ENCODE measurements around the gene KMO. TPM values are rescaled to one million over a fixed set of nuclear protein-coding genes. Genes with fewer than 3 reads are reported as not detected.

Gene KMO
- total and polyA plus RNA-seq, 4 donors, result 10.2 to 37.3 (median 19.6) TPM

GRCh38 chr1:241617426-241617825 lies 85.2 kb downstream of the KMO start:
- Histone ChIP-seq H3K27me3 (ENCODE audit: control insufficient read depth in 4 of 4, insufficient read depth in 4 of 4, low read length in 3 of 4) (no peaks in the 10 kb centered on the region), H3K9me3 (ENCODE audit: control insufficient read depth in 4 of 4, low read length in 3 of 4) (no peaks in the 10 kb centered on the region), H3K27ac (ENCODE audit: low read depth in 1 of 2, low read length in 2 of 2) (no peak overlapping the region), H3K4me1 (ENCODE audit: control insufficient read depth in 4 of 4, insufficient read depth in 4 of 4, low read length in 3 of 4) (peaks cover 4 to 18% (median 7%) of the 10 kb centered on the region in 4 donors), H3K4me3 (ENCODE audit: low read depth in 1 of 3, low read length in 3 of 3) (no peak overlapping the region), H3K9ac (ENCODE audit: low read depth in 1 of 2, low read length in 2 of 2) (no peak overlapping the region), H3K36me3 (ENCODE audit: control insufficient read depth in 4 of 4, insufficient read depth in 3 of 4, low read depth in 1 of 4, low read length in 3 of 4) (no peaks in the 10 kb centered on the region)
- TF ChIP-seq, protein P1, sequence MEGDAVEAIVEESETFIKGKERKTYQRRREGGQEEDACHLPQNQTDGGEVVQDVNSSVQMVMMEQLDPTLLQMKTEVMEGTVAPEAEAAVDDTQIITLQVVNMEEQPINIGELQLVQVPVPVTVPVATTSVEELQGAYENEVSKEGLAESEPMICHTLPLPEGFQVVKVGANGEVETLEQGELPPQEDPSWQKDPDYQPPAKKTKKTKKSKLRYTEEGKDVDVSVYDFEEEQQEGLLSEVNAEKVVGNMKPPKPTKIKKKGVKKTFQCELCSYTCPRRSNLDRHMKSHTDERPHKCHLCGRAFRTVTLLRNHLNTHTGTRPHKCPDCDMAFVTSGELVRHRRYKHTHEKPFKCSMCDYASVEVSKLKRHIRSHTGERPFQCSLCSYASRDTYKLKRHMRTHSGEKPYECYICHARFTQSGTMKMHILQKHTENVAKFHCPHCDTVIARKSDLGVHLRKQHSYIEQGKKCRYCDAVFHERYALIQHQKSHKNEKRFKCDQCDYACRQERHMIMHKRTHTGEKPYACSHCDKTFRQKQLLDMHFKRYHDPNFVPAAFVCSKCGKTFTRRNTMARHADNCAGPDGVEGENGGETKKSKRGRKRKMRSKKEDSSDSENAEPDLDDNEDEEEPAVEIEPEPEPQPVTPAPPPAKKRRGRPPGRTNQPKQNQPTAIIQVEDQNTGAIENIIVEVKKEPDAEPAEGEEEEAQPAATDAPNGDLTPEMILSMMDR (IDR thresholded peaks at IDR 0.05; ENCODE audit: low read depth, low read length, missing input control), result no peak
- TF ChIP-seq HNF4A (conservative IDR thresholded peaks at IDR 0.05) (no peak), ZBTB33 (IDR thresholded peaks at IDR 0.05) (no peak), RAD21 (IDR thresholded peaks at IDR 0.05) (no peak), YY1 (IDR thresholded peaks at IDR 0.05) (no peak), EGR1 (IDR thresholded peaks at IDR 0.05; ENCODE audit: low read depth in 2 of 2) (no peak), RXRA (IDR thresholded peaks at IDR 0.05) (no peak), JUND (IDR thresholded peaks at IDR 0.05) (no peak), GABPA (IDR thresholded peaks at IDR 0.05 in 1 of 2, conservative IDR thresholded peaks at IDR 0.05 in 1 of 2) (no peak), FOXA2 (IDR thresholded peaks at IDR 0.05) (no peak)
- TF ChIP-seq, protein P2, sequence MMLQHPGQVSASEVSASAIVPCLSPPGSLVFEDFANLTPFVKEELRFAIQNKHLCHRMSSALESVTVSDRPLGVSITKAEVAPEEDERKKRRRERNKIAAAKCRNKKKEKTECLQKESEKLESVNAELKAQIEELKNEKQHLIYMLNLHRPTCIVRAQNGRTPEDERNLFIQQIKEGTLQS (IDR thresholded peaks at IDR 0.05), result no peak
- TF ChIP-seq, protein P3, sequence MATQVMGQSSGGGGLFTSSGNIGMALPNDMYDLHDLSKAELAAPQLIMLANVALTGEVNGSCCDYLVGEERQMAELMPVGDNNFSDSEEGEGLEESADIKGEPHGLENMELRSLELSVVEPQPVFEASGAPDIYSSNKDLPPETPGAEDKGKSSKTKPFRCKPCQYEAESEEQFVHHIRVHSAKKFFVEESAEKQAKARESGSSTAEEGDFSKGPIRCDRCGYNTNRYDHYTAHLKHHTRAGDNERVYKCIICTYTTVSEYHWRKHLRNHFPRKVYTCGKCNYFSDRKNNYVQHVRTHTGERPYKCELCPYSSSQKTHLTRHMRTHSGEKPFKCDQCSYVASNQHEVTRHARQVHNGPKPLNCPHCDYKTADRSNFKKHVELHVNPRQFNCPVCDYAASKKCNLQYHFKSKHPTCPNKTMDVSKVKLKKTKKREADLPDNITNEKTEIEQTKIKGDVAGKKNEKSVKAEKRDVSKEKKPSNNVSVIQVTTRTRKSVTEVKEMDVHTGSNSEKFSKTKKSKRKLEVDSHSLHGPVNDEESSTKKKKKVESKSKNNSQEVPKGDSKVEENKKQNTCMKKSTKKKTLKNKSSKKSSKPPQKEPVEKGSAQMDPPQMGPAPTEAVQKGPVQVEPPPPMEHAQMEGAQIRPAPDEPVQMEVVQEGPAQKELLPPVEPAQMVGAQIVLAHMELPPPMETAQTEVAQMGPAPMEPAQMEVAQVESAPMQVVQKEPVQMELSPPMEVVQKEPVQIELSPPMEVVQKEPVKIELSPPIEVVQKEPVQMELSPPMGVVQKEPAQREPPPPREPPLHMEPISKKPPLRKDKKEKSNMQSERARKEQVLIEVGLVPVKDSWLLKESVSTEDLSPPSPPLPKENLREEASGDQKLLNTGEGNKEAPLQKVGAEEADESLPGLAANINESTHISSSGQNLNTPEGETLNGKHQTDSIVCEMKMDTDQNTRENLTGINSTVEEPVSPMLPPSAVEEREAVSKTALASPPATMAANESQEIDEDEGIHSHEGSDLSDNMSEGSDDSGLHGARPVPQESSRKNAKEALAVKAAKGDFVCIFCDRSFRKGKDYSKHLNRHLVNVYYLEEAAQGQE (IDR thresholded peaks at IDR 0.05), result no peak
- no peak for DNase-seq (ENCODE audit: low spot score)
- 97% methylated on average over 7 of the region's 7 CpGs for WGBS

DNA sequence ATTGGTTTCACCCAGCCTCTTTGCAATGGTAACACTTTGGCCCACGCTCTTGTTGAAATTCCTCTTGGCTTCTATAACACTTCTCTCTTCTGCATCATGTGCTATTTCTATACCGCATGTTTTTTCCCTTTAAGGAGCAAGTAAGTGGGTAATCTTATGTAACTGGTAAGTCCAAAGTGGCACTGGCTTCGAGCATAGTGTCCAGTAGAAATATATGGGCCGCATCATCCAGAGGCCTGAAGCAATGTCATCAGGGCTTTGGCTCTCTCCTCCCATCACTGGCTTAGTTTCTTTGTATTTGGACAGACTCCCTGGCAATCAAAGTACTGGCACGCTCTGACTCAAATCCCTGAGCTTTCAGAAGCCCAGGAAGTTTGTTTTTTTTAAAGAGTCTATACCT lies 90.5 kb downstream of the KMO start:
- Histone ChIP-seq H3K9me3 (ENCODE audit: control insufficient read depth in 4 of 4, low read length in 3 of 4) (no peaks in the 10 kb centered on the region), H3K36me3 (ENCODE audit: control insufficient read depth in 4 of 4, insufficient read depth in 3 of 4, low read depth in 1 of 4, low read length in 3 of 4) (peaks cover 0 to 2% (median 0%) of the 10 kb centered on the region in 4 donors), H3K27me3 (ENCODE audit: control insufficient read depth in 4 of 4, insufficient read depth in 4 of 4, low read length in 3 of 4) (no peaks in the 10 kb centered on the region), H3K4me1 (ENCODE audit: control insufficient read depth in 4 of 4, insufficient read depth in 4 of 4, low read length in 3 of 4) (peaks cover 0 to 13% (median 3%) of the 10 kb centered on the region in 4 donors), H3K4me3 (ENCODE audit: low read depth in 1 of 3, low read length in 3 of 3) (no peak overlapping the region), H3K9ac (ENCODE audit: low read depth in 1 of 2, low read length in 2 of 2) (no peak overlapping the region), H3K27ac (ENCODE audit: low read depth in 1 of 2, low read length in 2 of 2) (peak overlapping the region; percentile 52 to 57)
- TF ChIP-seq FOXA2 (IDR thresholded peaks at IDR 0.05) (no peak), HNF4A (conservative IDR thresholded peaks at IDR 0.05) (peak in 1 of 2 donors; percentile 11), JUND (IDR thresholded peaks at IDR 0.05) (peak in 1 of 2 donors; percentile 11), RXRA (IDR thresholded peaks at IDR 0.05) (no peak)
- TF ChIP-seq, protein P4, sequence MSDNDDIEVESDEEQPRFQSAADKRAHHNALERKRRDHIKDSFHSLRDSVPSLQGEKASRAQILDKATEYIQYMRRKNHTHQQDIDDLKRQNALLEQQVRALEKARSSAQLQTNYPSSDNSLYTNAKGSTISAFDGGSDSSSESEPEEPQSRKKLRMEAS (IDR thresholded peaks at IDR 0.05), result peak; percentile 37
- WGBS, result 57% methylated on average over 5 of the region's 5 CpGs
- no peak for DNase-seq (ENCODE audit: low spot score)
